HG02973 (cell line): ENCODE measurements around the gene MGA.
"Not testable (repeated sequence)": the region's sequence is repeated elsewhere in the genome, so short reads cannot be mapped to it uniquely, and the experiment has no call there.

Experiments used
- ATAC-seq: cut with Tn5 transposase; IDR thresholded peaks from one replicate; pipeline ENCODE4 v1.9.1; 2021; ENCODE audit warnings: moderate library complexity; ENCODE audit not compliant: unreplicated experiment

MGA gene

GRCh38 chr15:41703120-41703519 is 42.9 kb downstream of the MGA start:
- no peak for ATAC-seq

- no peak for ATAC-seq
These were observed 52.8 kb downstream of the MGA start for GRCh38 chr15:41713047-41713446.

- no peak for ATAC-seq
These were observed 54.1 kb downstream of the MGA start for GRCh38 chr15:41714291-41714690.

DNA sequence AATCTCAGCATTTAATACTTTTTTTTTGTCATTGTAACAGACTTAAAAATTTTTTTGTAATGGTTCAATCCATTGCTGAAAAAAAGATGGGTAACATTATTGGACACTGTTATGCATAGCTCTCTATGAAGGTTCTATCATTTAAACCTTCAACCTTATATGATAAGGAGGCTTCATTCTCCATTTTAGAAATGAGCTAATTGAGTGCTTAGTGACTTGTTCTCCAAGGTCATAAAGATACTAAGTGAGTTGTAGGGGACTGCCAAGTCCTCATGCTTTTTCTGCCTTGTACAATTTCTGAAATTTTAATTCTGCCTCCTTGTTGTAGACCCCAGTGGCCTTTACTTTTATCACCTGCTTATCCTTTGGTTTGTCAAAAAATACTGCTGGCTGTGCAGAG is 56.7 kb downstream of the MGA start:
- ATAC-seq = no peak

DNA sequence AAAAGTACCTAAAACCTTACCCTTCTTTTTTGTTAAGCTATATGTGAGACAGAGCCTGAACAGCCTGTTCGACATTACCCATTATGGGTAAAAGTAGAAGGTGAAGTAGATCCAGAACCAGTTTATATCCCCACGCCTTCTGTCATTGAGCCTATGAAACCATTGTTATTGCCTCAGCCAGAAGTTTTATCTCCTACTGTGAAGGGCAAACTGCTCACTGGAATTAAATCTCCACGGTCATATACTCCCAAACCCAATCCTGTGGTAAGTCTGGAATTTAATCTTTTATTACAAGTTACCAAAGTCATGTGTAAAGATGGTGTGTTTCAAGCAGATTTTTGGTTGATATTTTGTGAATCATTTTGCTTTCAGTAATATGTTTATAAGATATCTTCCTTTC is 66.9 kb downstream of the MGA start:
- ATAC-seq = no peak

- not testable (repeated sequence) for ATAC-seq
These were observed 67.9 kb downstream of the MGA start for GRCh38 chr15:41728061-41728460.

DNA sequence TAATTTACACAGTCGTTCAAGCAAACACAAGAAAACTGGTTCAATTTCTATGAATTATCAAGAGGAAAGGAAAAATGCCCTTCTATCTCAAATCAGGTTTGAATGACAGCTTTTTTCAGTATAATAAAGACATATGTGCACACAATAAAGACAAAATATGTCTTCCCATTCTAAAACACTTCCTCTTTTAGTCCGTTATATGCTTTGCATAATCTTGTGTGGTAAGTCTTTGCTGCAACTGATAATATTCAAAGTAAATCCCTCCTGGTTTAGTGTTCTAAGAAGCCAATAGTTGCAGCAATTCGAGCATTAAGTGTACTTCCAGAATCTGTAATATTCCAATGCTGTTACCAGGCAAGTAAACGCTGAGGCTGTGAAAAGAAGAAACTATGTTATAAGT is 70.3 kb downstream of the MGA start:
- no peak for ATAC-seq

DNA sequence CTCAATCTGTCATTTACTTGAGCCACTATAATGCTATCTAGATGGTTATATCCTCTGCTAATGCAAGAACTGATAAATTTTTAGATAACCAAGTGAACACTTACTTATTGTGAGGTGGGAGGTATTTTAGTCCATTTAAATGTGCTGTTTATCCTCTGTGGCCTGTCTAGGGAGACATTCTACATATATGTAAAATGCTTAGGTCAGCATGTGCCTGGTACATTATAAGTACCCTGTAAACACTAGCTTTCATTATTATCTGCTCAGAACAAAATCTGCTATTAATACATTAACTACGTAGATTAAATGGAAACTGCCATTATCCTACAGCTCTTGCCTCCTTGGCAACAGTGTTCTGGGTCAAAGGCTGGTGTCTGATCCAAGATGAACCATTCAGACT is 72.3 kb downstream of the MGA start:
- ATAC-seq = no peak

DNA sequence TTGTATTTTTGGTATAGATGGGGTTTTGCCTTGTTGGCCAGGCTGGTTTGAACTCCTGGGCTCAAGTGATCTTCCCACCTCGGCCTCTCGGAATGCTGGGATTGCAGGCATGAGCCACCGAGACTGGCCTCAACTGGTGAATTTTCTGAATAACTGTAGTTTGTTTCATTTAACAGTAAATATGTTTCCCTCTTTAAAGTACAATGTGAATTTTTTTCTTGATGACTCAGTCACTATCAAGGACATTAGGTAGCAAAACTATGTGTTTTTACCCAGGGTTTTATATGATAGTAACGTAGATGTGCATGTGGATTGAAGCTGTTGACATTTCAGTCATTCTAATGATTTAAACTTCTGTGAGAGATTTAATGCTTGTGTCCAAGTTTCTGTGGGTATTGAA is 73.9 kb downstream of the MGA start:
- no peak for ATAC-seq

DNA sequence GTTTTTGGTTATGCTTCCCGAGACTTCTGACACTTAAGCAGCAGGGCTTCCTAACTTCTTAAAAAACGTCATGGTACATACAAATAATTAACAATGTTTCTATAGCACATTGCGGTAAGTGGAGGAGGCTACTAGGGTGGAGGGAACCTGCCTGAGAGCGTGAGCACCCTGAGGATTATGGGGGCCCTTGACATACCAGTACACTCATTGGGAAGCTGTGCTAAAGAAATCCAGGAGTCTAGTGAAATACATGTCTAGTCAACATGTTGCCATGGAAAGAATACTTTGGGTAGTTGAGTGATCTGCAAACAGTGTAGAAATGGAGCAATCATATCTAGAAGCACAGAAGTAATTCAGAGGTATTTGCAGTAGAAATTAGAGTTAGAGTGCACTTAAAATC is 74.8 kb downstream of the MGA start:
- no peak for ATAC-seq

DNA sequence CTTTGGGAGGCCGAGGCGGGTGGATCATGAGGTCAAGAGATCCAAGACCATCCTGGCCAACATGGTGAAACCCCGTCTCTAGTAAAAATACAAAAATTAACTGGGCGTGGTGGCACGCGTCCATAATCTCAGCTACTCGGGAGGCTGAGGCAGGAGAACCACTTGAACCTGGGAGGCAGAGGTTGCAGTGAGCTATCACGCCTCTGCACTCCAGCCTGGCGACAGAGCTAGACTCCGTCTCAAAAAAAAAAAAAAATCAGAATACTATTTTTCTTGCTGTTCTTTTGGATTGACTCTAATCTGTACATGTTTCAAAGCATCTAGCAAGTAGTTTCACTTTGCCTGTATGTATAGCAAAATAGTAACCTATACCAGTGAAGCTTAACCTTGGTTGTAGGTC is 75.3 kb downstream of the MGA start:
- ATAC-seq = not testable (repeated sequence)

DNA sequence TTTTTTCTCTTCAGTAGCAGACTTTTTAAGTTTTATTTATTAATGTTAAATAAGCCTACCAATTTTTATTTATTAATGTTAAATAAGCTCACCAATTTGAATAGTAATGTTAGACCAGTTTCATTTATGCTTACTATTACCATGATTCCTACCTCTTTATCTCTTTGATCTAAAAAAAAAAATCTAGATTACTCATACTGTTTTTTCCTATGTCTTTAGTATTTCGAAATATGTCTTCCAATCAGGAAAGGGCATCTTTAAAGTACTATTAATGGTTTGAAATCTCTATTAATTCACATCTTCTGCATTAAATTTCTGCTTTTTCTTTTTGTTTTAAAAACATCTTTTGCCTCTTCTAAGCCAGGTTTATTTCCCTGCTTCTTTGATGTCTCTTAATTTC is 86.6 kb downstream of the MGA start:
- ATAC-seq = no peak

- no peak for ATAC-seq
These were observed 96.0 kb downstream of the MGA start for GRCh38 chr15:41756198-41756597.

- ATAC-seq = no peak
These were observed 112.6 kb downstream of the MGA start for GRCh38 chr15:41772720-41773331.

- ATAC-seq = no peak
These were observed 113.1 kb downstream of the MGA start for GRCh38 chr15:41773332-41773728.

- ATAC-seq = no peak
These were observed 113.5 kb downstream of the MGA start for GRCh38 chr15:41773729-41774061.

DNA sequence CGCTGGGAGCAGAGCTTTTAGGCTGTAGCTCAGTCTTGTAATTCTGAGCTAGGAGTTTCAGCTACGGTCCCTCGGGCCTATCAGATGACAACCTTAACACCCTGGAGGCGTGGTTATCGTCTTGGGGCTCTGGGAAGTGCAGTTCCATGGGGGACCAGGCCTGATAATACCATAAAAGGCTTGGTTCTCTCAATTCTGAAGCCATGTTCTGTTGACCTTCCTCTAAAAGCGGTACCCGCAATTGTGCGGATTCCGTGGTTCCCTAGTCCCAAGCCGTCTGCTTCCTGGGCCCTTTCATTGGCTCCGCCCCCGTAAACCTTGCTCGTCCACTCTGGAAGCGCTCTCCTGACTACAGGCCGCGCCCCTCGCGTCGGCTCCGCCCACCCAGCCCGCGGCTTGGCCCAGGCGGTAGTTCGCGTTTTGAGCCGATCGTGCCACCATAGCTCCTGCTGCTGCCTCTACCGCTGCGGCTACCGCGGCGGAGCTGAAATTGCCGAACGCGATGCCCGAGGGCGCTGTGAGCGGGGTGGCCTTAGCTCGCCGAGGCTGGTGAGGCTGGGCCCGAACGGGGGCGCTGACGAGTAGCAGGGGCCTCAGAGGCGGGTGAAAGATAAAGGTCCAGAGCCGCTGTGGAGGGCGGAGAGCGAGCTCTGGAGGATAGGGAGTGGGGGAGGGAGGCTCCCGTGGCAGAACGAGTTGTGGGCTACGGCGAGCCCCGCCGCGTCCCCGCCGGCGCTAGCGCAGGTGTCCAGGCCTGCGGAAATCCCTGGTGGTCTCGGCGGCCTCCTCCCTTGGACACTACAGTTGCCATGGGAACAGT is 114.1 kb downstream of the MGA start, which contains the start of gene MAPKBP1:
Gene MAPKBP1 (plus strand): TSS at position 423 of the 820 bp plus-strand sequence. CDS start 792 bp downstream, outside the sequence.
- peak; percentile 71 for ATAC-seq

GRCh38 chr15:41774882-41775417 is 114.7 kb downstream of the MGA start:
- no peak for ATAC-seq

DNA sequence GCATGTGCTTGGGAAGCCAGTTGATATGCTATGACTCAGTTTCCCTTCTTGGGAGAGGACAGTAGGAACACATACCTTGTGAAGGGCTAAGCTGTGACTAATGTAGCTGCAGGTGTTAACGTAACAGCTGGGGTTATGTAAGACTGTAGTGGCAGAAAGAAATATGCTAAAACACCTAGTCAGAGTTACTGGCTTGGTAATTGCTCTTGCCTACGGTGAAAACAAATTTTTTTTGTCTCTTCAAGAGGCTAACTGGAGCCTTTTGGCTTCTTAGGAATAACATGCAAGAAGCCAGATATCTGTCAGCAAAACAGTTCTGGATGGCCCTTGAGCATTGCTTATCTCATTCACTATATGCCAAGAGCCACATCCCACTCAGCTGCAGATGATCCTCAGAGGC is 115.4 kb downstream of the MGA start:
- no peak for ATAC-seq

DNA sequence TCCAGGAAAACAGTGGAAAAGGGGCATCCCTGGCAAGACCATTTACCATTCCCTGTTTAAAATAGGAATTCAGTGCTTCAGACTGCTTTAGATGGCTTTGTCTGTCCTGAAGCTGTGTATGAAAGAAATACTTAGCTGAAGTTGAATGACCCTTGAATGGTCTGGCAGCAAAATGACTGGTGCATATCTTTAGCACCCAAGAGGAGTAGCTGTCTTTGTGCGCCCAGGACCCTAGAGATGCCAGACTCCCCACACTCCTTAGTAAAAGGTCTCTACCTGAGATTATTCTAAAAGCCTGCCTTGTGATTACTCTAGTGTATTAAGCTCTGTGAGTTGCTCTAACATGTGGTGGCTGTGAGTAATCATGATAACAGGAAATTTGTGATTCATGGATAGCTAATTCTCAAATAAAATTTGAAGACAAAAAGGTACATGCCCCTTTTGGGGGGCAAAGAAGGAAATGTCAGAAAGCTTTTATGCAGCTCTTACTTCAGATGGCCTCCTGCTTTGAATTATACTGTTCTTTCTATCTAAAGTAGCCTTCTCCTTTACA is 117.3 kb downstream of the MGA start:
- no peak for ATAC-seq

DNA sequence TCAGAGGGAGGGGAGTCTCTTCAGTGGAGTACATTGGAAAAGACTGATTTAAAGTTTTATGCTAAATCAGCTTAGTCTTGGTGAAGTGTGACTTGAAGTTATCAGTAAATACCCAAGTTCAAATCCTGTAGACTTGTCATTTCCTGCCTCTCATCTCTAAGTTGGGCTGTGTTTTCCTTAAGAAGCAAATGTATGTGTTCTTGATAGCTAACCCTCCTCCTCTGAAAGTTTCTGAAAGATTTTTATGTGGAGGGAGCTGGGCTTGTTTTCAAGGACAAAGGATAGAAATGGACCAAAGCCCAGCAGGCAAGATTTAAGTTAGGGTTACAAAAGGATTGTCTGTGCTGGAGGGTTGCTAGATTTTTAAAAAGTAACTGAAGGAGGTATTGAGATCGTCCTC is 118.3 kb downstream of the MGA start:
- no peak for ATAC-seq

DNA sequence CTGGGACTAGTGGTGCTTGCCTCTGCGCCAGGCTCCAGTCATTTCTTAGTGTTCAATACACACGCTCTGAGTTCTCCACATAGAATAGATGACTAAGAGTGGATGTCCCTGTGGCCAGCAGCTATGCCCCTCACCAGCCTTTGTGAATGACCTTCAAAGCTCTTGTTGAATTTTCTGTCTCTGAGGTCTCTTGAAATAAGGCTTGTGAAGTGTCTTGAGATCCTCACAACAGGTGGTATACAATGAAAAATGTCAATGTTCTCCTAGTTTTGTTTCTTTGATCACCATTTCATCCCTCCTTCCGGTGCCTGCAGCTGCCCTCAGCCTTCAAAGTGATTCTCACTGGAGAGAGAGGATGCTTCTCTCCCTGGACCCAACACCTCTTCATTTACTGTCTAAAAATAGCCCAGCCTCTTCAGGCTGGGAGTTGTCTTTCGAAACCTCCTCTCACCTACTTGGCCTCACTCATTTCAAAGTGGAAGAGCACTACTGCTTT is 119.5 kb downstream of the MGA start:
- no peak for ATAC-seq
